22Rv1 (cell line): ENCODE data around the gene WWOX.

ENCODE experiments used
- ZFX ChIP-seq: fragments of 450-650 bp; IDR thresholded peaks from 2 replicates; pipeline ENCODE4 v1.6.1; 2017; ENCODE audit warnings: antibody characterized with exemption, borderline replicate concordance
- TF ChIP-seq, protein P1 (sequence below): fragments of 450-650 bp; IDR thresholded peaks from 2 replicates; pipeline ENCODE4 v1.5.1; 2017; ENCODE audit warnings: mild to moderate bottlenecking

GRCh38 chr16:78405833-78406232, 306.4 kb downstream of the WWOX start:
- TF ChIP-seq, protein P1, sequence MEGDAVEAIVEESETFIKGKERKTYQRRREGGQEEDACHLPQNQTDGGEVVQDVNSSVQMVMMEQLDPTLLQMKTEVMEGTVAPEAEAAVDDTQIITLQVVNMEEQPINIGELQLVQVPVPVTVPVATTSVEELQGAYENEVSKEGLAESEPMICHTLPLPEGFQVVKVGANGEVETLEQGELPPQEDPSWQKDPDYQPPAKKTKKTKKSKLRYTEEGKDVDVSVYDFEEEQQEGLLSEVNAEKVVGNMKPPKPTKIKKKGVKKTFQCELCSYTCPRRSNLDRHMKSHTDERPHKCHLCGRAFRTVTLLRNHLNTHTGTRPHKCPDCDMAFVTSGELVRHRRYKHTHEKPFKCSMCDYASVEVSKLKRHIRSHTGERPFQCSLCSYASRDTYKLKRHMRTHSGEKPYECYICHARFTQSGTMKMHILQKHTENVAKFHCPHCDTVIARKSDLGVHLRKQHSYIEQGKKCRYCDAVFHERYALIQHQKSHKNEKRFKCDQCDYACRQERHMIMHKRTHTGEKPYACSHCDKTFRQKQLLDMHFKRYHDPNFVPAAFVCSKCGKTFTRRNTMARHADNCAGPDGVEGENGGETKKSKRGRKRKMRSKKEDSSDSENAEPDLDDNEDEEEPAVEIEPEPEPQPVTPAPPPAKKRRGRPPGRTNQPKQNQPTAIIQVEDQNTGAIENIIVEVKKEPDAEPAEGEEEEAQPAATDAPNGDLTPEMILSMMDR, result no peak
- no peak for TF ChIP-seq ZFX
